MM.1S (cell line): ENCODE results near the gene PTGR3.

Experiments used
- CTCF ChIP-seq: fragments of 300-600 bp; sonication (generic); IDR thresholded peaks from 2 replicates; pipeline ENCODE4 v1.5.1; 2016; ENCODE audit warnings: antibody characterized with exemption, low read length, mixed read lengths
- EZH2 ChIP-seq: fragments of 300-600 bp; sonication (generic); optimal IDR thresholded peaks from 2 replicates; pipeline ENCODE3; 2017; ENCODE audit warnings: low read depth, mild to moderate bottlenecking, antibody characterized with exemption, low read length, mixed read lengths
- EZH2phosphoT487 ChIP-seq: fragments of 300-600 bp; sonication (generic); IDR thresholded peaks from 2 replicates; pipeline ENCODE4 v1.6.1; 2018; ENCODE audit warnings: antibody characterized with exemption, low read length

- TF ChIP-seq CTCF, result no peak
- TF ChIP-seq EZH2, result no peak
- no peak for TF ChIP-seq EZH2phosphoT487
Measured at GRCh38 chr18:75172299-75173124, 36.4 kb downstream of the PTGR3 start.
